ENCODE data around the gene GPR108. TPM values are rescaled to one million over a fixed set of nuclear protein-coding genes. Genes with fewer than 3 reads are reported as not detected.

GPR108 gene
- total RNA-seq, 1 experiment from 2014 or later = 62.3 TPM

- DNase-seq (ENCODE audit: low spot score) = no peak
Observed at GRCh38 chr19:6707658-6708018, 29.7 kb downstream of the GPR108 start.

- DNase-seq (ENCODE audit: low spot score) = no peak
Observed at GRCh38 chr19:6707011-6707657, 30.2 kb downstream of the GPR108 start.

- no peak for DNase-seq (ENCODE audit: low spot score)
Observed at GRCh38 chr19:6706633-6706958, 30.8 kb downstream of the GPR108 start.

- no peak for DNase-seq (ENCODE audit: low spot score)
Observed at GRCh38 chr19:6705931-6706632, 31.3 kb downstream of the GPR108 start.

- no peak for DNase-seq (ENCODE audit: low spot score)
Observed at GRCh38 chr19:6700586-6701316, 36.6 kb downstream of the GPR108 start.

GRCh38 chr19:6699935-6700334 is 37.4 kb downstream of the GPR108 start:
- DNase-seq (ENCODE audit: low spot score) = no peak

- no peak for DNase-seq (ENCODE audit: low spot score)
Observed at GRCh38 chr19:6697291-6697690, 40.1 kb downstream of the GPR108 start.

- DNase-seq (ENCODE audit: low spot score) = no peak
Observed at GRCh38 chr19:6696239-6696820, 41.0 kb downstream of the GPR108 start.

- DNase-seq (ENCODE audit: low spot score) = no peak
Observed at GRCh38 chr19:6694147-6694815, 43.1 kb downstream of the GPR108 start.

GRCh38 chr19:6693681-6694080 is 43.7 kb downstream of the GPR108 start:
- no peak for DNase-seq (ENCODE audit: low spot score)

- no peak for DNase-seq (ENCODE audit: low spot score)
Observed at GRCh38 chr19:6693056-6693471, 44.3 kb downstream of the GPR108 start.

GRCh38 chr19:6692027-6692426 is 45.4 kb downstream of the GPR108 start:
- no peak for DNase-seq (ENCODE audit: low spot score)

GRCh38 chr19:6691342-6691741 is 46.0 kb downstream of the GPR108 start:
- DNase-seq (ENCODE audit: low spot score) = no peak

- no peak for DNase-seq (ENCODE audit: low spot score)
Observed at GRCh38 chr19:6690160-6690885, 47.1 kb downstream of the GPR108 start.

GRCh38 chr19:6687114-6687513 is 50.3 kb downstream of the GPR108 start:
- DNase-seq (ENCODE audit: low spot score) = peak; percentile 62

- no peak for DNase-seq (ENCODE audit: low spot score)
Observed at GRCh38 chr19:6686628-6686975, 50.8 kb downstream of the GPR108 start.

- no peak for DNase-seq (ENCODE audit: low spot score)
Observed at GRCh38 chr19:6685962-6686627, 51.3 kb downstream of the GPR108 start.

- no peak for DNase-seq (ENCODE audit: low spot score)
Observed at GRCh38 chr19:6685482-6685881, 51.9 kb downstream of the GPR108 start.

GRCh38 chr19:6683971-6684370 is 53.4 kb downstream of the GPR108 start:
- DNase-seq (ENCODE audit: low spot score) = no peak

- DNase-seq (ENCODE audit: low spot score) = no peak
Observed at GRCh38 chr19:6682607-6683128, 54.7 kb downstream of the GPR108 start.

- DNase-seq (ENCODE audit: low spot score) = no peak
Observed at GRCh38 chr19:6680141-6680540, 57.2 kb downstream of the GPR108 start.

Data from A172 (cell line).